Mesendoderm (in vitro differentiated cells): ENCODE data around the gene PINK1.

Experiments
- DNase-seq: peaks from one replicate; pipeline ENCODE4 v3.0.0; 2013
- H2AK5ac ChIP-seq: 2 replicates; pipeline ENCODE4 v1.6.1; 2013; ENCODE audit warnings: low read length, inconsistent platforms
- H2BK120ac ChIP-seq: 2 replicates; pipeline ENCODE4 v1.6.1; 2013; ENCODE audit warnings: low read depth, mild to moderate bottlenecking, low read length, moderate library complexity, mixed read lengths
- H2BK15ac ChIP-seq: replicated peaks from 2 replicates; pipeline ENCODE4 v1.6.1; 2013; ENCODE audit warnings: low read depth, mild to moderate bottlenecking, moderate library complexity
- H2BK5ac ChIP-seq: 2 replicates; pipeline ENCODE4 v1.6.1; 2013; ENCODE audit warnings: low read length, inconsistent platforms
- H3K18ac ChIP-seq: 2 replicates; pipeline ENCODE4 v1.6.1; 2013; ENCODE audit warnings: mild to moderate bottlenecking, low read length, mixed read lengths
- H3K23ac ChIP-seq: one replicate; pipeline ENCODE4 v1.6.1; 2013; ENCODE audit warnings: low read length
- H3K27ac ChIP-seq: 2 replicates; pipeline ENCODE4 v1.5.1; 2013; ENCODE audit warnings: low read depth, mild to moderate bottlenecking, inconsistent platforms, low read length, moderate library complexity
- H3K27me3 ChIP-seq: 2 replicates; pipeline ENCODE4 v1.6.1; 2013; ENCODE audit warnings: low read length, control low read depth, mild to moderate bottlenecking, inconsistent platforms; ENCODE audit not compliant: insufficient read depth, poor library complexity
- H3K36me3 ChIP-seq: 2 replicates; pipeline ENCODE4 v1.6.1; 2013; ENCODE audit warnings: low read length, inconsistent platforms; ENCODE audit not compliant: control insufficient read depth, insufficient read depth
- H3K4ac ChIP-seq: one replicate; pipeline ENCODE4 v1.6.1; 2013; ENCODE audit warnings: low read depth, mild to moderate bottlenecking, low read length, moderate library complexity
- H3K4me1 ChIP-seq: 2 replicates; pipeline ENCODE4 v1.6.1; 2013; ENCODE audit warnings: low read depth, low read length, inconsistent platforms; ENCODE audit not compliant: control insufficient read depth
- H3K4me2 ChIP-seq: 2 replicates; pipeline ENCODE4 v1.6.1; 2013; ENCODE audit warnings: low read length
- H3K4me3 ChIP-seq: 2 replicates; pipeline ENCODE4 v1.5.1; 2013; ENCODE audit warnings: mild to moderate bottlenecking, low read length
- H3K56ac ChIP-seq: one replicate; pipeline ENCODE4 v1.6.1; 2013; ENCODE audit warnings: low read length
- H3K79me1 ChIP-seq: 2 replicates; pipeline ENCODE4 v1.6.1; 2013; ENCODE audit warnings: low read length, inconsistent platforms
- H3K79me2 ChIP-seq: 2 replicates; pipeline ENCODE4 v1.6.1; 2013; ENCODE audit warnings: mild to moderate bottlenecking, low read length; ENCODE audit not compliant: control insufficient read depth, insufficient read depth
- H3K9ac ChIP-seq: 2 replicates; pipeline ENCODE4 v1.6.1; 2013; ENCODE audit warnings: low read length, inconsistent platforms
- H4K5ac ChIP-seq: one replicate; pipeline ENCODE4 v1.6.1; 2013; ENCODE audit warnings: low read length
- H4K8ac ChIP-seq: one replicate; pipeline ENCODE4 v1.6.1; 2013; ENCODE audit warnings: low read depth, mild to moderate bottlenecking, control low read depth, low read length, moderate library complexity
- WGBS: extraction: QIAGEN DNeasy Blood & Tissue Kit; methylation state at CpG from one replicate; pipeline ENCODE4 v1.1.7; 2013; ENCODE audit warnings: low lambda C conversion rate, missing lambda C conversion rate; ENCODE audit not compliant: insufficient coverage; ENCODE audit errors: extremely low coverage; 5-methylcytosine and 5-hydroxymethylcytosine counted together

PINK1 gene

GRCh38 chr1:20643080-20643479, 9.8 kb downstream of the PINK1 start:
- Histone ChIP-seq H3K4ac (no peak overlapping the region), H3K36me3 (peaks cover 7% of the 10 kb centered on the region)
- WGBS: no CpG with 5 or more reads among the region's 6 CpGs

GRCh38 chr1:20644416-20644815, 11.2 kb downstream of the PINK1 start:
- H3K4me1 ChIP-seq: no peaks in the 10 kb centered on the region
- no peaks in the 10 kb centered on the region for H3K79me1 ChIP-seq
- no peak overlapping the region for H4K8ac ChIP-seq
- H2BK15ac ChIP-seq: no peak overlapping the region
- no peak overlapping the region for H3K4me3 ChIP-seq
- H4K5ac ChIP-seq: no peak overlapping the region
- H3K9ac ChIP-seq: no peak overlapping the region
- peaks cover 10% of the 10 kb centered on the region for H3K36me3 ChIP-seq
- H3K56ac ChIP-seq: no peak overlapping the region
- no CpG with 5 or more reads among the region's 13 CpGs for WGBS
- H3K23ac ChIP-seq: no peak overlapping the region
- H3K4me2 ChIP-seq: no peak overlapping the region
- H2BK120ac ChIP-seq: no peak overlapping the region
- no peak overlapping the region for H3K18ac ChIP-seq
- no peak overlapping the region for H3K27ac ChIP-seq
- DNase-seq: no peak
- H3K79me2 ChIP-seq: no peaks in the 10 kb centered on the region
- no peak overlapping the region for H2BK5ac ChIP-seq
- H2AK5ac ChIP-seq: no peak overlapping the region
- H3K4ac ChIP-seq: no peak overlapping the region
- no peaks in the 10 kb centered on the region for H3K27me3 ChIP-seq

More at GRCh38 chr1:20643080-20643479, 9.8 kb downstream of the PINK1 start:
- Histone ChIP-seq H3K79me1 (no peaks in the 10 kb centered on the region), H3K23ac (no peak overlapping the region), H2BK120ac (no peak overlapping the region), H3K18ac (no peak overlapping the region), H3K27ac (no peak overlapping the region), H3K4me3 (no peak overlapping the region), H2AK5ac (no peak overlapping the region), H3K4me1 (no peaks in the 10 kb centered on the region), H4K8ac (no peak overlapping the region), H3K79me2 (no peaks in the 10 kb centered on the region), H2BK15ac (no peak overlapping the region), H3K4me2 (no peak overlapping the region), H4K5ac (no peak overlapping the region), H3K9ac (no peak overlapping the region), H2BK5ac (no peak overlapping the region), H3K27me3 (no peaks in the 10 kb centered on the region), H3K56ac (no peak overlapping the region)
- DNase-seq: no peak

GRCh38 chr1:20645414-20645813, 12.2 kb downstream of the PINK1 start:
- Histone ChIP-seq H3K56ac (no peak overlapping the region), H3K4me3 (no peak overlapping the region), H3K27ac (no peak overlapping the region), H2BK120ac (no peak overlapping the region), H4K5ac (no peak overlapping the region), H3K4me1 (no peaks in the 10 kb centered on the region), H3K79me1 (no peaks in the 10 kb centered on the region), H3K23ac (no peak overlapping the region), H2AK5ac (no peak overlapping the region), H3K4me2 (no peak overlapping the region), H4K8ac (no peak overlapping the region), H3K4ac (no peak overlapping the region), H3K18ac (no peak overlapping the region), H3K79me2 (no peaks in the 10 kb centered on the region), H2BK5ac (no peak overlapping the region), H3K36me3 (peaks cover 8% of the 10 kb centered on the region), H3K27me3 (no peaks in the 10 kb centered on the region), H3K9ac (no peak overlapping the region), H2BK15ac (no peak overlapping the region)
- WGBS: no CpG with 5 or more reads among the region's 14 CpGs
- no peak for DNase-seq

DNA sequence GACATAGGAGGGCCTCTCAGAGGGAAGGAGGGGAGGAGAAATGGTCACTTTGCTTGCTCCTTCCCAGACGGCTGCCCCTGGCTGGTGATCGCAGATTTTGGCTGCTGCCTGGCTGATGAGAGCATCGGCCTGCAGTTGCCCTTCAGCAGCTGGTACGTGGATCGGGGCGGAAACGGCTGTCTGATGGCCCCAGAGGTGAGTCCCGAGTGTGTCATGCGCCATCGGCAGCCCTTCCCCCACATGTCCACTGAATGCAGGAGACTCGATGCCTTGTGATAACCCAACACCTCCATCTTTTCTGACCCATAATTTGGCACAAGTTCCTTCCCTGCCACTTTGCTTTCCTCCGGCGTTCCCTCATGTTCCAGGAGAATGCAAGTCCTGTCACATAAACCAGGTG, 15.2 kb downstream of the PINK1 start:
- no peak overlapping the region for H3K9ac ChIP-seq
- no peaks in the 10 kb centered on the region for H3K4me1 ChIP-seq
- WGBS: no CpG with 5 or more reads among the region's 13 CpGs
- H3K23ac ChIP-seq: no peak overlapping the region
- no peak overlapping the region for H3K18ac ChIP-seq
- DNase-seq: no peak
- H3K79me2 ChIP-seq: no peaks in the 10 kb centered on the region
- H4K8ac ChIP-seq: no peak overlapping the region
- no peaks in the 10 kb centered on the region for H3K27me3 ChIP-seq
- H3K27ac ChIP-seq: no peak overlapping the region
- H3K4me3 ChIP-seq: no peak overlapping the region
- H4K5ac ChIP-seq: no peak overlapping the region
- H2BK120ac ChIP-seq: no peak overlapping the region
- H3K56ac ChIP-seq: no peak overlapping the region
- H2AK5ac ChIP-seq: no peak overlapping the region
- peaks cover 13% of the 10 kb centered on the region for H3K36me3 ChIP-seq
- H2BK5ac ChIP-seq: no peak overlapping the region
- H3K4ac ChIP-seq: no peak overlapping the region
- H3K4me2 ChIP-seq: no peak overlapping the region
- H2BK15ac ChIP-seq: no peak overlapping the region
- no peaks in the 10 kb centered on the region for H3K79me1 ChIP-seq

- Histone ChIP-seq H3K79me2 (no peaks in the 10 kb centered on the region), H3K79me1 (no peaks in the 10 kb centered on the region), H3K4me1 (no peaks in the 10 kb centered on the region), H3K56ac (no peak overlapping the region), H3K18ac (no peak overlapping the region), H4K8ac (no peak overlapping the region), H3K23ac (no peak overlapping the region), H4K5ac (no peak overlapping the region), H3K27me3 (no peaks in the 10 kb centered on the region), H2BK15ac (no peak overlapping the region), H3K4ac (no peak overlapping the region), H3K9ac (no peak overlapping the region), H3K27ac (no peak overlapping the region), H3K4me2 (no peak overlapping the region), H2AK5ac (no peak overlapping the region), H3K36me3 (peaks cover 17% of the 10 kb centered on the region), H2BK120ac (no peak overlapping the region), H2BK5ac (no peak overlapping the region), H3K4me3 (no peak overlapping the region)
- DNase-seq: no peak
- no CpG with 5 or more reads among the region's 15 CpGs for WGBS
These were observed 15.7 kb downstream of the PINK1 start for GRCh38 chr1:20648946-20649345.

GRCh38 chr1:20652300-20652699, 19.0 kb downstream of the PINK1 start:
- no CpG with 5 or more reads among the region's 15 CpGs for WGBS
- Histone ChIP-seq H3K79me2 (peaks cover 3% of the 10 kb centered on the region), H3K56ac (no peak overlapping the region), H2AK5ac (no peak overlapping the region), H3K4me3 (no peak overlapping the region), H3K9ac (no peak overlapping the region), H2BK120ac (no peak overlapping the region), H3K36me3 (peaks cover 25% of the 10 kb centered on the region), H3K27me3 (no peaks in the 10 kb centered on the region), H3K27ac (no peak overlapping the region), H3K4ac (no peak overlapping the region), H2BK5ac (no peak overlapping the region), H3K23ac (no peak overlapping the region), H3K18ac (no peak overlapping the region), H3K79me1 (peaks cover 9% of the 10 kb centered on the region), H4K5ac (no peak overlapping the region), H3K4me1 (no peaks in the 10 kb centered on the region), H3K4me2 (no peak overlapping the region), H2BK15ac (no peak overlapping the region), H4K8ac (no peak overlapping the region)
- no peak for DNase-seq
